ENCODE measurements around the gene ZNF385B.

DNA sequence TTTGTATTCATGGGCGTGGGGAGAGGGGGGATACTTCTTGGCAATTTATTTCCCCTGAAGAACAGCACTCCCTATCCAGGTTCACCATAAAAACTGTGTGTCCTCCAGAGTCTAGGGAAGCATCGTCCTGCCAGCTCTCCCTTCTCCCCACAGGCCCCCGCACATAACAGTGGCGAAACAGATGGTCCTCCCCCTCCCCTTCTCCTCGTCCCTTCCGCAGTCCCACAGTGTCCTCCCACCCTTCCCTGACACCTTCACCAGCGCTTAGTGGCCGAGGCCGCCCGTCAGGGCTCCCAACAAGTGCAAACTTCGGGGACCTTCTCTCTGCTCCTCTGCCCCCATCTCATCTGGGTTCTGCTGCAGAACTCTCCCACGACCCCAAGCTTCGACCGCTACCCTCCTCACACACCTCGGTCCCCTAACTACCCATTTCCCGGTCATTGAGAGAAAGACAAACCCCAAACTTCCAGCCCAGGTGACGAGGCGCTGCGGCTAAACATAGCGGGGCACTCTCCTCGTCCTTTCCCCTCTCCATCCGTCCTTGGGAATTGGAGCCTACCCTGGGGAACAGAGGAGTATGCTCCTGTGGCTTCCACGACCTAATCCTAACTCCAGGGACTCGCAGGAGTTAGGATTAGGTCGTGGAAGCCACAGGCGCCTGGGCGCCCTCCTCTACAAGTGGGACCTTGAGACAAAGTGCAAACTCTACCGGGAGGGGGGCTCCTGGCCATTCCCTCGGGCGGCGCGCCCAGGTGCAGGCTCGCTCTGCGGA is 971 bp downstream of the ZNF385B start:
- TF ChIP-seq, protein P1, sequence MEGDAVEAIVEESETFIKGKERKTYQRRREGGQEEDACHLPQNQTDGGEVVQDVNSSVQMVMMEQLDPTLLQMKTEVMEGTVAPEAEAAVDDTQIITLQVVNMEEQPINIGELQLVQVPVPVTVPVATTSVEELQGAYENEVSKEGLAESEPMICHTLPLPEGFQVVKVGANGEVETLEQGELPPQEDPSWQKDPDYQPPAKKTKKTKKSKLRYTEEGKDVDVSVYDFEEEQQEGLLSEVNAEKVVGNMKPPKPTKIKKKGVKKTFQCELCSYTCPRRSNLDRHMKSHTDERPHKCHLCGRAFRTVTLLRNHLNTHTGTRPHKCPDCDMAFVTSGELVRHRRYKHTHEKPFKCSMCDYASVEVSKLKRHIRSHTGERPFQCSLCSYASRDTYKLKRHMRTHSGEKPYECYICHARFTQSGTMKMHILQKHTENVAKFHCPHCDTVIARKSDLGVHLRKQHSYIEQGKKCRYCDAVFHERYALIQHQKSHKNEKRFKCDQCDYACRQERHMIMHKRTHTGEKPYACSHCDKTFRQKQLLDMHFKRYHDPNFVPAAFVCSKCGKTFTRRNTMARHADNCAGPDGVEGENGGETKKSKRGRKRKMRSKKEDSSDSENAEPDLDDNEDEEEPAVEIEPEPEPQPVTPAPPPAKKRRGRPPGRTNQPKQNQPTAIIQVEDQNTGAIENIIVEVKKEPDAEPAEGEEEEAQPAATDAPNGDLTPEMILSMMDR (conservative IDR thresholded peaks at IDR 0.05; ENCODE audit: low read length) = 0 out of 2 replicates have a peak, but pooled peaks have one; percentile 23
- no peak for TF ChIP-seq EZH2phosphoT487 (IDR thresholded peaks at IDR 0.05; ENCODE audit: borderline replicate concordance, low read depth, low read length)

Data from OCI-LY7 (cell line).